ENCODE data around the gene CBLC. TPM values are rescaled to one million over a fixed set of nuclear protein-coding genes. Genes with fewer than 3 reads are reported as not detected.

Gene CBLC
- polyA plus RNA-seq, 1 experiment = not detected

- ChIA-PET POLR2A (no interaction called here), CTCF (no interaction called here)
- Histone ChIP-seq H3K27me3 (ENCODE audit: control insufficient read depth, insufficient read depth, low read length) (no peaks in the 10 kb centered on the region), H3K9me3 (ENCODE audit: control insufficient read depth, insufficient read depth, low read length) (no peaks in the 10 kb centered on the region; the same call in 1 of the 2 replicates), H3K27ac (ENCODE audit: low read depth, low read length) (no peak overlapping the region), H3K4me3 (ENCODE audit: low read depth, low read length) (no peak overlapping the region)
- TF ChIP-seq CTCF (IDR thresholded peaks at IDR 0.05; ENCODE audit: low read depth, low read length) = no peak
- no peak for DNase-seq (ENCODE audit: low read depth, low spot score)
Observed at GRCh38 chr19:44816301-44816700, 38.6 kb downstream of the CBLC start.

GRCh38 chr19:44817725-44818465, 40.2 kb downstream of the CBLC start:
- TF ChIP-seq CTCF (IDR thresholded peaks at IDR 0.05; ENCODE audit: low read depth, low read length) = no peak
- POLR2A ChIA-PET = interaction anchor here (0.9 kb wide), 1 partner anchor 9 kb away, joined by 3 read pairs; the partner anchor contains the start of gene BCAM
- CTCF ChIA-PET = no interaction called here

GRCh38 chr19:44818466-44819031, 40.9 kb downstream of the CBLC start:
- Histone ChIP-seq H3K27ac (ENCODE audit: low read depth, low read length) (no peak overlapping the region), H3K9me3 (ENCODE audit: control insufficient read depth, insufficient read depth, low read length) (no peaks in the 10 kb centered on the region; the same call in 1 of the 2 replicates), H3K27me3 (ENCODE audit: control insufficient read depth, insufficient read depth, low read length) (no peaks in the 10 kb centered on the region), H3K4me3 (ENCODE audit: low read depth, low read length) (no peak overlapping the region)
- POLR2A ChIA-PET = no interaction called here
- no peak for TF ChIP-seq CTCF (IDR thresholded peaks at IDR 0.05; ENCODE audit: low read depth, low read length)
- no peak for DNase-seq (ENCODE audit: low read depth, low spot score)
- CTCF ChIA-PET = no interaction called here

More at GRCh38 chr19:44817725-44818465, 40.2 kb downstream of the CBLC start:
- Histone ChIP-seq H3K9me3 (ENCODE audit: control insufficient read depth, insufficient read depth, low read length) (no peaks in the 10 kb centered on the region; the same call in 1 of the 2 replicates), H3K27ac (ENCODE audit: low read depth, low read length) (no peak overlapping the region), H3K4me3 (ENCODE audit: low read depth, low read length) (no peak overlapping the region), H3K27me3 (ENCODE audit: control insufficient read depth, insufficient read depth, low read length) (no peaks in the 10 kb centered on the region)
- DNase-seq (ENCODE audit: low read depth, low spot score) = no peak

DNA sequence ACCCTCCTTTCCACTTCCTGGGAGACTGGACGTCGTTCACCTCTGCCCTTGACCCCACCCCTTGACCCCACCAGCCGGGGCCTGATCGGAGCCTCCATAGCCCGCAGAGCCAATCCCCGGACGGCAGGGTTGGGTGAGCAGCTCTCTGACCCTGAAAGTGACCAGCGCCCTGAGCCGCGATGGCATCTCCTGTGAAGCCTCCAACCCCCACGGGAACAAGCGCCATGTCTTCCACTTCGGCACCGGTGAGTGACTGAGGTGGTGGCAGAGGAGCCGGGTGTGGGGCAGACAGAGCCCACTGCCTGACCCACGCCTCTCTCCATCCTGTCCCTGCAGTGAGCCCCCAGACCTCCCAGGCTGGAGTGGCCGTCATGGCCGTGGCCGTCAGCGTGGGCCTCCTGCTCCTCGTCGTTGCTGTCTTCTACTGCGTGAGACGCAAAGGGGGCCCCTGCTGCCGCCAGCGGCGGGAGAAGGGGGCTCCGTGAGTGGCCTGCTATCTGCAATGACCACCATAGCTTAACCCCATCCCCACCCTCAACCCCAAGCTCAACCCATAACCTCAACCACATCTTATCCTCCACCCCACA, 41.6 kb downstream of the CBLC start:
- H3K27me3 ChIP-seq (ENCODE audit: control insufficient read depth, insufficient read depth, low read length) = no peaks in the 10 kb centered on the region
- ChIA-PET POLR2A (interaction anchor here (0.6 kb wide), 1 partner anchor 23 kb away, joined by 3 read pairs; no protein-coding TSS in a partner anchor), CTCF (no interaction called here)
- no peaks in the 10 kb centered on the region; the same call in 1 of the 2 replicates for H3K9me3 ChIP-seq (ENCODE audit: control insufficient read depth, insufficient read depth, low read length)
- no peak for DNase-seq (ENCODE audit: low read depth, low spot score)
- H3K27ac ChIP-seq (ENCODE audit: low read depth, low read length) = no peak overlapping the region
- no peak for TF ChIP-seq CTCF (IDR thresholded peaks at IDR 0.05; ENCODE audit: low read depth, low read length)
- no peak overlapping the region for H3K4me3 ChIP-seq (ENCODE audit: low read depth, low read length)
